NCI-H146 treated with DMSO at 0.1 percent for 48 hours (cell line): ENCODE data around the gene FHIT.
"Not testable (repeated sequence)": the region's sequence is repeated elsewhere in the genome, so short reads cannot be mapped to it uniquely, and the experiment has no call there.

ENCODE experiments used
- DNase-seq: peaks from one replicate; lab custom pipeline; 2025; ENCODE audit not compliant: unreplicated experiment; lab: John Stamatoyannopoulos, UW

Gene FHIT

GRCh38 chr3:60585918-60586317, 665.3 kb downstream of the FHIT start:
- DNase-seq: no peak

- DNase-seq: no peak
Measured at GRCh38 chr3:60584250-60584649, 667.0 kb downstream of the FHIT start.

GRCh38 chr3:60582288-60582687, 669.0 kb downstream of the FHIT start:
- peak; percentile 1 for DNase-seq

GRCh38 chr3:60580809-60581208, 670.4 kb downstream of the FHIT start:
- no peak for DNase-seq

GRCh38 chr3:60579734-60580133, 671.5 kb downstream of the FHIT start:
- no peak for DNase-seq

GRCh38 chr3:60578936-60579335, 672.3 kb downstream of the FHIT start:
- DNase-seq: no peak

- DNase-seq: no peak
Measured at GRCh38 chr3:60577601-60578000, 673.7 kb downstream of the FHIT start.

GRCh38 chr3:60575718-60576272, 675.5 kb downstream of the FHIT start:
- DNase-seq: no peak

- DNase-seq: no peak
Measured at GRCh38 chr3:60574046-60574769, 677.0 kb downstream of the FHIT start.

GRCh38 chr3:60573494-60573893, 677.8 kb downstream of the FHIT start:
- DNase-seq: no peak

GRCh38 chr3:60571511-60571910, 679.7 kb downstream of the FHIT start:
- no peak for DNase-seq

- no peak for DNase-seq
Measured at GRCh38 chr3:60557122-60557521, 694.1 kb downstream of the FHIT start.

GRCh38 chr3:60555686-60556354, 695.4 kb downstream of the FHIT start:
- peak; percentile 46 for DNase-seq

- DNase-seq: no peak
Measured at GRCh38 chr3:60553144-60553543, 698.1 kb downstream of the FHIT start.

GRCh38 chr3:60552581-60552980, 698.7 kb downstream of the FHIT start:
- no peak for DNase-seq

- no peak for DNase-seq
Measured at GRCh38 chr3:60551455-60552209, 699.6 kb downstream of the FHIT start.

- DNase-seq: no peak
Measured at GRCh38 chr3:60549863-60550262, 701.4 kb downstream of the FHIT start.

- DNase-seq: no peak
Measured at GRCh38 chr3:60542995-60543394, 708.3 kb downstream of the FHIT start.

- DNase-seq: not testable (repeated sequence)
Measured at GRCh38 chr3:60539394-60539793, 711.9 kb downstream of the FHIT start.

GRCh38 chr3:60536420-60536819, 714.8 kb downstream of the FHIT start:
- peak; percentile 93 for DNase-seq

- DNase-seq: no peak
Measured at GRCh38 chr3:60531759-60532158, 719.5 kb downstream of the FHIT start.

GRCh38 chr3:60528651-60529050, 722.6 kb downstream of the FHIT start:
- DNase-seq: no peak
